ENCODE results near the gene ANP32A.

- TF ChIP-seq ZNF274 (IDR thresholded peaks at IDR 0.05; ENCODE audit: low read depth, low read length) (no peak), SP1 (IDR thresholded peaks at IDR 0.05; ENCODE audit: low read depth) (no peak), CEBPB (IDR thresholded peaks at IDR 0.05; ENCODE audit: low read depth) (no peak)
- TF ChIP-seq, protein P1, sequence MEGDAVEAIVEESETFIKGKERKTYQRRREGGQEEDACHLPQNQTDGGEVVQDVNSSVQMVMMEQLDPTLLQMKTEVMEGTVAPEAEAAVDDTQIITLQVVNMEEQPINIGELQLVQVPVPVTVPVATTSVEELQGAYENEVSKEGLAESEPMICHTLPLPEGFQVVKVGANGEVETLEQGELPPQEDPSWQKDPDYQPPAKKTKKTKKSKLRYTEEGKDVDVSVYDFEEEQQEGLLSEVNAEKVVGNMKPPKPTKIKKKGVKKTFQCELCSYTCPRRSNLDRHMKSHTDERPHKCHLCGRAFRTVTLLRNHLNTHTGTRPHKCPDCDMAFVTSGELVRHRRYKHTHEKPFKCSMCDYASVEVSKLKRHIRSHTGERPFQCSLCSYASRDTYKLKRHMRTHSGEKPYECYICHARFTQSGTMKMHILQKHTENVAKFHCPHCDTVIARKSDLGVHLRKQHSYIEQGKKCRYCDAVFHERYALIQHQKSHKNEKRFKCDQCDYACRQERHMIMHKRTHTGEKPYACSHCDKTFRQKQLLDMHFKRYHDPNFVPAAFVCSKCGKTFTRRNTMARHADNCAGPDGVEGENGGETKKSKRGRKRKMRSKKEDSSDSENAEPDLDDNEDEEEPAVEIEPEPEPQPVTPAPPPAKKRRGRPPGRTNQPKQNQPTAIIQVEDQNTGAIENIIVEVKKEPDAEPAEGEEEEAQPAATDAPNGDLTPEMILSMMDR (IDR thresholded peaks at IDR 0.05 in 2 of 3, conservative IDR thresholded peaks at IDR 0.05 in 1 of 3; ENCODE audit: borderline replicate concordance in 1 of 3, insufficient read depth in 1 of 3, low read depth in 2 of 3, low read length in 2 of 3) = no peak
These were observed 13.4 kb downstream of the ANP32A start for GRCh38 chr15:68807249-68807648.
